Activated naive CD8-positive, alpha-beta T cell treated with anti-CD3 and anti-CD28 coated beads, Interleukin-2, amount 50 U/mL, for 16 hours (primary cell): Measurements from ENCODE around the gene PRELID1.
A peak's percentile ranks its signal among the peaks of the same experiment; 100 is the strongest.
"Not testable (repeated sequence)": the region's sequence is repeated elsewhere in the genome, so short reads cannot be mapped to it uniquely, and the experiment has no call there.

ENCODE experiments used
- DNase-seq: peaks from one replicate; pipeline ENCODE4 v3.0.0-alpha.2; 2020; ENCODE audit warnings: low read depth, low spot score

PRELID1 gene

DNA sequence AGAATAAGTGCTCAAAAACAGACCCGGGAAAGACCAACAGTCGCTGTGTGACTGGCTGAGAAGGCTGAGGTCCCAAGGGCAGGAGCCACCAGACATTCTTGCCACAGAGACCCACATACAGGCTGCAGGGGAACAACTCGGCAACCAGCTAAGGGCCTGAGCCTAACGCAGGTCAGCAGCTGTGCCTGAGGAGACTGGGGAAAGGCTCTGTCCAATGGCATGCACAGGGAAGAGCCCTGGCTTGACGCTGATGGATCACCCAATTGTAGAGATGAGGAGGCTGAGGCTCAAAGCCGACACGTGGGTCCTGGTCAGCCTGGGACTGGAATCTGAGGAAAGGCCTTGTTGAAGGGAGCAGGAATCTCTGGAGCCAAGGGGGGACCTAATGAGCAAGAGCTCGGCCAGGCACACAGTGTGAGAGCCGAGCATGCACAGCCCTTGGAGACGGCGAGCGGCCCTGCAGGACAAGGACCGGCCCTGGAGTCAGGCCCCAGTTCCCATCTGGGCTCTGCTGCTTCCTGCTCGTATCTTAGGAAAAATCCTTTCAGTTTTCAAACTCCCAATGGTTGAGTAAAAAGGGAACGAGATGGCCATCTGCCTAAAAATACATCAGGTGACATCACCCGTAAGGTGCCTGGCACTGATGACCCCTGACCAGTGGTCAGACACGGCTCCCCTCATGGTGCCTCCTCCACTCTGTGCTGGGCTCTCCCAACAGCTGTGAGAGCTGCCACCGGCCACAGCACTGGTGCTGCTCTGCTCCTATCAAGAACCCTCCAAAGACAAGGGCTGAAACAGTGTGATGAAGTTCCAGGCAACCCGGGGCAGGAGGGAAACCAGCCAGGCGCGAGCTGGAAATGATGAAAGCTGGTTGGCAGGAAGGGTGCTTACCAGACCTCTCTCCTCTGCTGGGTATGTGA is 31.4 kb downstream of the PRELID1 start:
- DNase-seq, result no peak

DNA sequence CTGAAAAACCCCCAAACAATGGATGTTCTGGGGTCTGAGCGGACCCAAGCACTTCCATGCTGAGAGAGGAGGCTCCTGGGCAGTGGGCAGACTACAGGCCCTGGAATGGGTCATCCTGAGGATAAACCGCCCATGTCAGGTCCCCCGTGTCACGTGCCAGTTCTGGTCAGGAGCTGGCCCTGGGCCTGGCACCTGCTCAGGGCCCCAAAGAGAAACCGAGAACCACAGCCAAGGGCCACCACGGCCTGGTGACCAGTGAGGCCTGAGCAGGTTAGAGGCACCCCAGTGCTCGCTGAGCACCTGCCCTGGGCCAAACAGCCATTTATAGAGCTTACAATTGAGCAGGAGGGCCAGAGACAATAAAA is 32.1 kb downstream of the PRELID1 start:
- no peak for DNase-seq

DNA sequence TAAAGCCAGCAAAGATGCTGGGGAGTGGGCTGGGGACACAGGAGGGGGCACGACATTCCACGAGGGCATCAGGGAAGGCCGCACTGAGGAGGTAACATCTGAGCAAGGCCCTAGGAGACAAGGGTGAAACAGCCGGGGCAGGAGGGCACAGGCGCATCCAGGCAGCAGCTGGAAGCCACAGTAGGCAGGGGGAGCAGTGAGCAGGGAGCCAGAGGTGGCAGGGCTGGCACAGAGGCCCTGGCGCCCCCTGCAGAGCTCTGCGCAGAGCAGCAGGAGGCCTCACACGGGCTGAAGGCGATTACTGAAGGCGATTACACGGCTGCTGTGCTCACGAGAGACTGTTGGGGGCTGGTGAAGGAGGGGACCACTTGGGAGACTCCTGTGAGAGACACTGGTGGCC is 32.5 kb downstream of the PRELID1 start:
- no peak for DNase-seq

DNA sequence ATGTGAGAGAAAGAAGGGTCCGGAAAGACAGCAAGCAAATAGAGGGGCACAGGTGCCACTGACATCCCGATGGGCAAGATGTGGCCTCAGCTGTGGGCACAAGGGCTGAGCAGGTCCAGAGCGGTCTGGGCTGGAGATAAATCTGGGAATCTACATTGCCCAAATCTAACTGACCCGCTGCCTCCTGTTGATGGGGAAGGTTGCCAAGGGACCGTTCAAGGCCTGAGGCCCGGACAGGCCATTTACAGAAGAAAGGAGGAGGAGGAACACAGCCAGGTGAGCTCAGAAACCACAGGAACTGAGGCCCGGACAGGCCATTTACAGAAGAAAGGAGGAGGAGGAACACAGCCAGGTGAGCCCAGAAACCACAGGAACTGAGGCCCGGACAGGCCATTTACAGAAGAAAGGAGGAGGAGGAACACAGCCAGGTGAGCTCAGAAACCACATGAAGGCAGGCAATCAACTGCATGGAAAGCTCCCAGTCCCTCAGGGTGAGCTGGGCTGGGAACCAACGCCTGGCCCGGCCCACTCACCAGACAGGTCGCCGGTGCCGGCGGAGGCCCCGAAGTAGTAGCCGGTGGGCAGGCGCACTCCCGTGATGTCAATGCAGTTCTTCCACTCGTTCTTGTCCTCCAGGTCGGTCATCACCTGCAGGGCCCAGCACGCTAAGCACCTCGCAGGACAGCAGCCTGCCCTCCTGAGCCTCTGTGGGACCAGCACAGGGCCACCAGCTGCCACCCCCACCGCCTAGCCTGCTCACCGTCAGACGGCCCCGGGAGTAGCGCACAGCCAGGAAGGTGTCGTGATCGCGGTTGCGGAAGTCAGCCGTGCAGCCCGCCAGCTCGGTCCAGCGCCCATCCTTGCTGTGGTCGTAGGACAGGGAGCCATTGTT is 33.2 kb downstream of the PRELID1 start:
- DNase-seq, result no peak

DNA sequence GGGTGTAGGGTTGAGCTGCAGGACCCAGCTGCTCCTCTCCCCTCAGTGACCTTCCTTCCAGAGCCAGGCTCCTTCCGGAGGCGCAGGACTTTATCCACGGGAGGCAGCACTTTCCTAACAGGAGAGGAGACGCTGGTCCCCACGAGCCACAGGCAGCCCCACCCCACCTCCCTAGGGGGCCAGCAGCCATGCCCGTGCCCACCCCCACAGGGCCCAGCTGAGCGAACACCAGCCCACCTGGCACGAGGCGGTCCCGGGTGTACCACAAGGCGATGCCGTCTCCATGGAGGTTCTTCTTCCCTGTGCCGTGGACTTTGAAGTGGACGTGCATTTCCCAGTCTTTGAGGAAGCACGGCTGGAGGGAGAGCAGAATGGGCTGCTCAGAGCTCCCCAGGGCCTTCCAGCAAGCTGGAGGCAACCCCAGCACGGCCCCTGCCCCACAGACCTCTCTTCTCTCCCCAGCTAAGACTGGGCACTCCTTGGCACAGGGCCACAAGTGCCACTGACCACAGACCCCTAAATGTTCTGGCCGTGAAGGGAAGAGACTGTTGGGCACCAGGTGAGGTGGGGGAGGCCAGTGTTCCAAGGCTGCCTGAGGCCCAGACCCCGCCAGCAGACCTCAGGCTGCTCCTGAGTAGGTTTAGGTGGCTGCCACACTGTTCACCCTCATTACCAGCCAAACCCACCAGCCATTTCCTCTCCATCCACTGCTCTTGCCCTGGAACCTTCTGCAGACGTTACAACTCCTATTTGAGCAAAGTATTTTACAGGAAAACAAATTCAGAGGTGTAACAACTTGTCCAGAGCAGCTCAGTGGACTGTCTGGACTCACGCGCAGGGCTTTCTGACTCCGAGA is 34.9 kb downstream of the PRELID1 start:
- DNase-seq, result no peak

DNA sequence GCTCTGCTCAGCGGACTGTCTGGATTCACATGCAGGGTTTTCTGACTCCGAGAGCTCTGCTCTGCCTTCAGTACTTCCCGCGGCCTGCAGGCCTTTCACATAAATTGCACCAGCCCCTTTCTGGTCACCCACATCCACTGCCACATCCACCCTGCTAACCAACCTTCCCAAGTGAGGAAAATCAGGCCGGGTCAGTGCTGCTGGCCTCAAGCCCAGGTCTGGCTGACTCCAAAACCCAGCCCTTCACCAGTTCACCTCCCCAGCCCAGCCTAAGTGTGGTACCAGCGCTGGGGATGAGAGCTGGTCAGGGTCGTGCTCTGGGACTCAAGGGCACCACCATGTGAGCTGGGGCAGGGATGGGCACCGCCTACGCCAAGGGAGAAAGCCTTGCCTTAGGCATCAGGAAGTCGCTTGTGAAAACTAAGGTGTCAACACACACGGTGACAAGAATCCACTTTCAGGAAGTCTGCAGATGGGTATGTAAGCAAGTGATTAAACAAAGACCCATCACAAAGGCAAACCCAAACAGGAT is 35.6 kb downstream of the PRELID1 start:
- DNase-seq, result no peak

DNA sequence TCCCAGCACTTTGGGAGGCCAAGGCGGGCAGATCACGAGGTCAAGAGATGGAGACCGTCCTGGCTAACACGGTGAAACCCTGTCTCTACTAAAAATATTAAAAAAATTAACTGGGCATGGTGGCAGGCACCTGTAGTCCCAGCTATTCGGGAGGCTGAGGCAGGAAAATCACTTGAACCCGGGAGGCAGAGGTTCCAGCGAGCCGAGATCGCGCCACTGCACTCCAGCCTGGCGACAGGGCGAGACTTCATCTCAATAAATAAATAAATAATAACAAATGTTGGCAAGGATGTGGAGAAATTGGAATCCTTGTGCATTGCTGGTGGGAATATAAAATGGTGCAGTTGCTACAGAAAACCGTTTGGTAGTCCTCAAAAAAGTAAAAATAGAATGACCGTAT is 39.4 kb downstream of the PRELID1 start:
- not testable (repeated sequence) for DNase-seq

DNA sequence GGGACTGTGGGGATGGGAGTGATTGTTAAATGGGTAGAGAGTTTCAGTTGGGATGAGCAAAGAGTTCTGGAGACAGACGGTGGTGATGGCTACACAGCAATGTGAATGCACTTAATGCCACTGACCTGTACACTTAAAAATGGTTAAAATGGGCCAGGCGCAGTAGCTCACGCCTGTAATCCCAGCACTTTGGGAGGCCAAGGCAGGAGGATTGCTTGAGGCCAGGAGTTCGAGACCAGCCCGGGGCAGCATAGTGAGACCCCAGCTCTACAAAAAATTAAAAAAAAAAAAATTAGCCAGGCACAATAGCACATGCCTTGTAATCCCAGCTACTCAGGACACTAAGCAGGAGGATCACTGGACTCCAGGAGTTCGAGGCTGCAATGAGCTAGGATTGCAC is 40.2 kb downstream of the PRELID1 start:
- no peak for DNase-seq

DNA sequence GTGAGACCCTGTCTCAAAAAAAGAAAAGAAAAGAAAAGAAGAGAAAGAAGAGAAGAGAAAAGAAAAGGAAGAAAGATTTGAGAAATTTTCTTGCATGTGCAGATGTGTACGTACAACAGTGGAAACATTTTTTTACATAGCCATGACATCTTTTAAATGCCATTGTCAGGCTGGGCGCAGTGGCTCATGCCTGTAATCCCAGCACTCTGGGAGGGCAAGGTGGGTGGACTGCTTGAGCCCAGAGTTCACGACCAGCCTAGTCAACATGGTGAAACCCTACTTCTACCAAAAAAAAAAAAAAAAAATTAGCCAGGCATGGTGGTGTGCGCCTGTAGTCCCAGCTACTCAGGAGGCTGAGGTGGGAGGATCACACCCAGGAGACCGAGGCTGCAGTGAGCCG is 41.3 kb downstream of the PRELID1 start:
- DNase-seq, result no peak

DNA sequence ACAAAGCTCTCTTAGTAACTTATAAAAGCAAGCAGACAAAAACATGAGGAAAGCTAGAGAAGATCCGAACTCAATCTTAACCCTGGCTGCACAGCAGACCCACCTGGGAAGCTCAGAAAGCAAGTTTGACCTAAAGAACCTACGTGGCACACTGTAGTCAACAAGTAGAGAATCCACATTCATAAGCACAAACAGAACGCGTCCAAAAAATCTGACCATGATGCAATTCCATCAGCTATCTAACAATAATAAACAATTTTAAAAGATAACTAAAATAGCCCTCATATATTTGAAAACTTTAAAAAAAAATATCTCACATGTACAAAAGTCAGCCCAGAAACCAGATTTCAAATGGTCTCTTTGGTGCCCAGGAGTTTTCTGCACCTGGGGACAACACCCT is 43.2 kb downstream of the PRELID1 start:
- DNase-seq, result no peak

DNA sequence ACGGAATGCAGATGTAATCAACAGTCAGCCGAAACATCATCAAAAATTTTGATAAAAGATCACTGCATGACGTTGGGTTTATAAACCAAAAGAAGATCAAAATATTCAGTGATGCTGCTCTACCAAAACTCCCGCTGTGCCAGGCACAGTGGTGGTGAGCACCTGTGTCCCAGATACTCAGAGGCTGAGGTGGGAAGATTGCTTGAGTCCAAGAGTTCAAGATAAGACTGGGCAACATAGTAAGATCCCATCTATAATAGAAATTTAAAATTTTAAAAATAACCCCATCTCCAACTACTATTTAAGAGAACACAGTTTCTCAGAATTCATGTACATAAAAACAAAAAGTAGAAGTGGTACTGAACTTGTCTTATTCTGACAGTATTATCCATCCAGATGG is 44.1 kb downstream of the PRELID1 start:
- no peak for DNase-seq

DNA sequence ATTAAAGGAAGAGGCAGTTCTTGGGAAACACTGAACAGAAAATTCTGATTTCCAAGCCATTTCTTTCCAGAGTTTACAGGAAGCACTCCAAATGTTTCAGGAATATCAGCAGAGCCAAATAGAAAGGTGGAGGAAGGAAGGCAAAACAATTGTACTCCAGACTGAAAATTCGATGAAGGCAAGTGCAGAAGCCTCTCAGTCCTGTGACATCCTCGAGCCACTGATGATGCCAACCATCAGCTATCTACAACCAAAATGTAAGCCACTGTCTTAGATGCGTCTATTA is 45.7 kb downstream of the PRELID1 start:
- DNase-seq, result no peak

DNA sequence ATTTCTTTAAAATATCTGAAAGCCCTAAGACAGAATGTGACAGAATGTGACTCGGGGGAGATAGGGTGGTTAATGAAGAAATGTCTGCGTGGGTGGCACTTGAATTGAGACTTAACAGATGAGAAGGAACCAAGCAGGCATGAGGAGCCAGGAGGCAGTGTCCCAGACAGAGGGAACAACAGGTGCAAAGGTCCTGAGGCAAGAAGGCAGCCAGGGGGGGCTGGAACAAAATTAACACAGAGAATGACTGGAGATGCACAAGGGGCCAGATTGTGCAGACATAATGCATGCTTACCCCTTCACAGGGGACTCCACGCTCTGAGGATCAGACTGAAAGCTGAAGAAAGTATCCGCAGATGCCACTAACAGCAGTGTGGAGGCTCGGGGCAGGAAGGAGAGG is 46.2 kb downstream of the PRELID1 start:
- no peak for DNase-seq

DNA sequence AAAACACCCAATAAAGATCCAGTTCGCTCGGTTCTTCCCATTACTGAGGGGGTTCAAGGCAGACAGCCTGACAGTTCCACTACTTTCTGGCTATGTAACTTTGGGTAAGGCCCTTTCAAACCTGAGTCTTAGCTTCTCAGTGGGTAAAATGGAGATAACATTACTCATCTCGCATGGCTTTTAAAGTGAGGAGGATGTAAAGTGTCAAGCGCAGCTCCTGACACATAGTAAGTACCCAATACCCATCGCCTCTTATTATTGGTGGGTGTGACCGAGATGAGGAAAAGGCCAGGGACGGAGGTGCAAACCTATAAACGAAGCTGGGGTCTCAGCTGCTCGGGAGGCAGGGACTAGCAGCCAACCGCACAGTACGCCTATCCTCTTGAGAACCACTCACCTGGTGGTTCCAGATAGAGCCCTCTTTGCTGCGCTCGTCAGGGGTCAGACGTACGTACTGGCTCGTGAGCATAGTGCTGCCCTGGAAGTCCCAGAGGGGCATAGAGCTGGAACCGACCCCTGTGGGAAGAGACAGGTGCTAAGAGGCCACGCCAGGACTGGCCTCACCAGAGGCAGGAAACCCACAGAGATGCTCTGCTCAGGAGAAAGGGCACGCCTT is 47.3 kb downstream of the PRELID1 start:
- no peak for DNase-seq

DNA sequence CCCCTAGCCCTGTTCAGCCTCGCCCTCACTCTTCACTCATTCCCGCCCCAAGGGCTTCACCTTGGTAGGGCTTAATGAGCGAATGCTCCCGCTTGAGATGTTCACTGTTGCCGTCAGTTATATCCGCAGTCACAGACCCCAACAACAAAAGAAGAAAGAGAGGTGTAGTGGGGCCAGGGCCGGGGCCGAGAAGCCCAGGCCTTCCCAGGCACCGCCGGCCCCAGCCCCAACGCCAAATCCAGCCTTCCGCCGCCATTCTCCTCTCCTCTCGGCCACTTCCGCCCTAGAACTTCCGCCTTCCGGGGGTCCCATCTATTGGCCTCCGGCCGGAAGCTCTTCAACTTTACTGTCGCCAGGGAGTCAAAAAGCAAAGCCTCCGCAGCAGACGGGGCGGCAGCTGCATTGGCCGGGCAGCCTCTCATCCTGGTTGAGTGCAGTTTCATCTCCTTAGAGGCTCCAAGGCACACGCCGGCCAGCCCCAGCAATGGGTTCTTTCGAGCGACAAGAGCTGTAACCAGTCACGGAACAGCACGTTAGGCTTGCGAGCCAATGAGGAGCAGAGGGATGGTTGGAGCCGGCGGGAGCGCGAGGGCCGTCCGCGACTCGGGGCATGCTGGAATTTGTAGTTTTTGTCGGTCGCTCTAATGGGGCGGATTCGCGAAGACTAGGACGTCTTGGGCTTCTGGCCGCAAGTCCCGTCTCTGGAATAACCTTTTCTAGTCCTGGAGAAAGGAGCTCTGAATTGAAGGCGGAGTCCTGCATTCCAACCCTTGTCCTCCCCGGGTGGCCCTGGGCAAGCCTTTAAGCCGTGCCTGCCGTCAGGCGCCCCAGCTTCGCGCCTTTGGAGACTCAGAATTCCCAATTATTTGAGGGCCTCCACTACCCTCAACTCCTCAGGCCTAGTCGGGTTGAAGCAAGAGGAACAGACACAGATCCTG is 48.1 kb downstream of the PRELID1 start, which contains the start of gene LMAN2:
LMAN2 (minus strand) TSS at position 277 of the 938 bp plus-strand sequence; CDS start at position 256, 21 bp downstream.
- DNase-seq, result peak; percentile 80

DNA sequence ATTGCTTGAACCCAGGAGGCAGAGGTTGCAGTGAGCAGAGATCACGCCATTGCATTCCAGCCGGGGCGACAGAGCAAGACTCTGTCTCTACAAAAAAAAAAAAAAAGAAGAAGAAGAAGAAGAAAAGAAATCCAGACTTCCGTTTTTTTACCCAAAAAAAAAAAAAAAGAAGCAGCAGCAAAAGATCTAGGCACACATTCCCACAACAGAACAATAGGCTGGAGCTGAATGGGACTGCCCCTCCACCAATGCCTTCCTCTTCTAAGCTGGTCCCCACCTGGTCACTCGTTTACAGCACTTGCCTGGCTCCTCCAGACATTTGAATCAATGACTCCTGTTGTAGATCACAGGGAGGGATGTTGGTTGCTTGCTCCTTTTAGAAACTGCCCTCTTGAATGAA is 49.5 kb downstream of the PRELID1 start:
- DNase-seq, result no peak

DNA sequence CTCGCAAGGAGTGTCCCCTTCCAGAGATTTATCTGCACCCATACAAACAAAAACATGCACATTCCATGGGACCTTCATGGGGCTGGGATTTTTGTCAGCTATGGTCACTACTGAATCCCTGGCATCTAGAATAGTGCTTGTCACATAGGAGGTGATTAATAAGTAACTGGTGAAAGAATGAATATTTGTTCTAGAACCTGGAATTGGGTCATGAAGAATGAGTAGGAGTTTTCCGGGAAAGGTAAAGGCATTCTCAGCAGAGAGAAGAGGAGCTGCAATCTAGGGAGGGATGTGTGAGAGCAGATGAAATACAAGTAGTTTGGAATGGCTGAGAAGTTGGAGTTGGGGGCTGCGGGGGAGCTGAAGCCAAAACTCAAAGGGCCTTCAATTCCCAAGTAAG is 50.7 kb downstream of the PRELID1 start:
- no peak for DNase-seq

DNA sequence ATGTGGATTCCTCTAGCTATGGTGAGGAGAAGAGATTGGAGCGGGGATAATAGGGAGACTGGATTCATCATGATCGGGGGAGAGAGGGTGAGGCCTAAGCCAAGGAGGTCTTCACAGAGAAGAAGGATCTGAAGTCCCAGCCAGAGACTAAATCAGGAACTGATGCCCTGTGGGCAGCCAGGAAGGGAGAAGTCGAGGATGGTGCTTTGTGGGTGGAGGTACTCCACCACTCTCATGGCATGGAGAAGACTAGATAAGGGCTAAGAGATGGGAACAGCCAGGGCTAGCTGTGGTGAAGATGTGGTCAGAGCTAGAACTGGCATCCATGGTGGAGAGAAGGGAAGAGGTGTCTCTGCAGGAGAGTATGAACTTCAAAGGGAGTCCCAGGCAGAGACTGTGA is 51.1 kb downstream of the PRELID1 start:
- DNase-seq, result no peak

DNA sequence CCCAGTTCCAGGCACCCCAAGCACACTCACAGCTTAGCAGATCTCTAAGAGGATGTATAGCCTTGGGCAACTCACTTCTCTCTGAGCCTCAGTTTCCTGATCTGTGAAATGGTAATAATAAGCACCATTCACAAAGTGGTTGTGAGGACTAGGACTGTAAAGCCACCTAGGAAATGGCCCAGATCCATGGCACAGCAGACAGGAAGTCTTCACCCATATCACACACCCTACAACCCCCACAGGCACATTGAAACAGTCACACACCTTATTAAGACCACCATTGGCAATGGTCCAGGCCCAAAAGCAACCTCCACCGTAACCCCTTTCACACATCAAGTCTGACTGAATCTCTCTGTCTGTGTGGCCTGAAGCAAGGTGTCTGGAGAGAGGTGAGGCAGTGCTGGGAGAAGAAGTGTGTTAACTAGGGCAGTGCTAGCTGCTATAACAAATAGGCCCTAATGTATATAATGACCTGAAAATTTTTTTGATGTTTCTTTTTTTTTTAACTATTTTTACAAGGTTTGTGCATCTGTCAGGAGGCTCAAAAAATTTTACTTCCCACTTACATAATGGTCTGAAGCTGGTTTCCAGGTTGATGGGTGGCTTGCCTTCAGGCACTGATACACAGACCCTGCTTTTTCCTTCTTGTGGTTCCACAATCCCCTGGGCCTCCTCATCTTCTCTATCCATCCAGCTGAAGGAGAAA is 51.7 kb downstream of the PRELID1 start:
- no peak for DNase-seq

DNA sequence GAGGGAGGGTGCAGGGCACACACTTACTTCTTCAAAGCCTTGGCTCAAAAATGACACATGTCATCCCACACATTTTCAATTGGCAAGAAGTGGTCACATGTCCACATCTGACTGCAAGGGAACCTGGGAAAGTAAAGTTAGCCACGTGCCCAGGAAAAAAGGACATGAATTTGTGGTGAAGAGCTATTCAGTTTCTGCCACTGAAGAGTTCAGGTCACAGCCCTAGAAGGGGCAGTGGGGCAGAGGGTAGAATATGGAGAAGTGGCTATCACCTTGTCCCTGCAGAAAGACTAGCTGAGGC is 52.2 kb downstream of the PRELID1 start:
- no peak for DNase-seq
